HG03039 (cell line): ENCODE data around the gene TEX35.
"Not testable (repeated sequence)": the region's sequence is repeated elsewhere in the genome, so short reads cannot be mapped to it uniquely, and the experiment has no call there.

ENCODE experiments used
- ATAC-seq: cut with Tn5 transposase; IDR thresholded peaks from one replicate; pipeline ENCODE4 v1.9.1; 2021; ENCODE audit warnings: mild to moderate bottlenecking, moderate library complexity; ENCODE audit not compliant: unreplicated experiment

The TEX35 gene

DNA sequence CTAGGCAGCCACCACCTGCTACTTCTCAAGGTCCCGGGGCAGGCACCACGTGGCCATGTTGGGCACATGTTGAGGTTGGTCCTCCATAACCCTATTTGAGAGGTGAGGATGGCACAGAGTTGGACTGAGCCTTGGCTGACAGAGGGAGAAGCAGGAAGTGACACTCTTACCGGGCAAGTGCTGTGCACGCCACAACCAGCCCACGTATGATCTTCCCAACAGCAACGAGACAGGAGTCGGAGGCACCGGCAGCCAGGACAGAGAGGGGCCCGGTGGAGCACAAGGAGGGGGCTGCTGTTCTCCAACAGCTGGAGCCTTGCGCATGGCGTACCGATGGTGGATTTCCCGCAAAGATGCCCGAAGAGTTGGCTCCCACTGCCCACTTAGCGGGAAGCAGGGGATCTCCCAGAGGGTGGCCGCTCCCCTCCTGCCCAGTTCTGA lies 19.6 kb upstream of the TEX35 start:
- ATAC-seq, result no peak

DNA sequence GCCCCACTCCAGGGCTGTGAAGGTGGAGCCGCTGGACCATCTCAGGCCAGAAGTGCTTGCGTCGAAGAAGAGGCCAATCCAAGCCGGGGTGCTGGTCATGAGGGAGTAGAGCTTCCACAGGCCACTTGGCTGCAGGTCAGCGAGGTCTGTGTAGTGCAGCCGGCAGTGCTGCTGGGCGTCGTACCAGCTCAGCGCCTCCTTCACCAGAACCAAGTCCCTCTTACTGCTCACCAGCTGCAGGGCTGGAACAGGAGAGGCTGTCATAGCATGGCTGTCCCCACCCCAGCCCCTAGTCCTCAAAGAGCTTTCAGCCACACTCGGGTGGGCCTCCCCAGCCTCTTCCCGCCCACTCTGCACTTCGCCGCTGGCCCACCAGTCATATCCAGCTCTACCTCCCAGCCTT lies 18.3 kb upstream of the TEX35 start:
- no peak for ATAC-seq

DNA sequence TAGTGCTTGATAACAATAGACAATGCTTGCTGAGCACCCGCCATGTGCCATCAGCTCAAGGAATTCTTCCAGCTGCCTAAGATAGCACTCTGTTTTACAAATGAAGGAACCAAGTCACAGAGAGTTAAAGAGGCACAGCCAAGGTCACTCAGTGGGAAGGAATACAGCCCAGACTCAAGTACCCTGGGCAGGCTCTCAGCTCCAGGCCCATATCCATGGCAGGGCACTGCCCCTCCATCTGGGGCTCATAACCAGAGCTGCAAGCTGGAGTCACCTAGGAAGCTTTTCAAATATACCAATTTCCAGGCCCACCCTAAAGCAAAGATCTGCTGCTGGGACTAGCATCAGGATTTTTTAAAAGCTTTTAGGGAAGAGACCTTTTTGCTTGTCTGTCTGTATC lies 17.8 kb upstream of the TEX35 start:
- no peak for ATAC-seq

DNA sequence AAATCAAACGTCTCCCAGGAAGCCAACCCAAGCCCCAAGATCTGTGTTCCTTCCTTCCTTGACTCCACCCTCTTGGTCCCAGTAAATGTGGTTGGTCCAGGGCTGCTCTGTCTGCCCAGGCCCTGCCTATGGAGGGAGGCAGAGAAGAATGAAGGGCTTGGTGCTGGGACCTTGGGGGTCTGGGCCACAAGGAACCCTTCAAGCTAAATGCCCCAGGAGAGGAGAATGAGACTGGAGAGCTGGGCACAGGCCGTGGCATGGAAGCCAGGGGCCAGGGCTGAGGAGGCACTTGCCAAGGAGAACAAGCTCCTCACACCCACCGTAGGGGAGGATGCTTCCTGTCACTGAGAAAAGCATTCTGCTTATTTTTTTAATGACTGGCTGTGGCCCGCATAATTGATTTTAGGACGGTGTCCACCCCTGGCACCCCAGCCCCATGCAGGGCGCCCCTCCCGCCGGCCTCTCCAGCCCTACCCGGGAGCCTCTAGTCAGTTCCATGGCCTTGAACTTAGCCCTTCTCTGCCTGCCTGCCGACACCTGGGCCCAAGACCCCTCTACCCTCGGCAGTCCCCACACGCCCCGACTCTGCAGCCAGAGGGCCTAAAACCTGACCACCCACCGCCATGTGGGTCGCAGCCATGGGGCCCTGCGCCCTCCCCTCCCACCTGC lies 17.0 kb upstream of the TEX35 start:
- no peak for ATAC-seq

DNA sequence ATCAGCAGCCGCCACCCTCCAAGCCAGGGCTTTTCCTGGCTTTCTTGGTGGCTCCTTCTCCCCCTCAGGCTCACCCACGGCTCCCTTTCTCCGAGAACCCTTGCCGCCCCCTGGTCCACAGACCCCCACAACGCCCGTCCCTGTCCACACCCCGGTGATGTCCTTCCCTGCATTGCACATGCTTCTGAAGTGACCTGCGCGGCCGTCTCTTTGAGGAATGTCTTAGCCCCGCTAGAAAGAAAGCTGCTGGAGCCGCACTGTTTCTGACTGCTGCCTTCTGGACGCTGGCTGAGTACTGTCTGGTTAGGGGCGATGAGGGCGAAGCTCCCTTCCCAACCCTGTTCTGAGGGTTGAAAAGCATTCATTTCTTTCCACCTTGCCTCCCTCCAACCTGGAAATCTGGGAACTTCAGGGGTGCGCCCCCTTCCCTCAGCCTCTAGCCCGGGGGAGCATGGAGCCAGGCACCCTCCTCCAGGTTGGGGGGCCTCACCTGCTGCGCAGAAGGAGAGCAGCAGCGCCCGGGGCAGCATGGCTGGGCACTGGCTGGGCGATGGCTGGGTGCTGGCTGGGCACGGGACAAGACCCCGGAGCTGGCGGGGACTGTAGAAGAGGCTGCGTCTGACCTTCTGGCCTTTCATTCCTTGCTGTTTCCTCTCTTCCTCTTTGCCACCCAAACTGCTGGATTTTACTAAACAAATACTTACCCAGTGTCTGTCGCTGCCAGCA lies 16.3 kb upstream of the TEX35 start, which contains the start of gene CLEC20A:
Gene CLEC20A (minus strand): TSS at position 555 of the 726 bp plus-strand sequence. CDS start 25 bp downstream, at position 530.
- ATAC-seq, result no peak

DNA sequence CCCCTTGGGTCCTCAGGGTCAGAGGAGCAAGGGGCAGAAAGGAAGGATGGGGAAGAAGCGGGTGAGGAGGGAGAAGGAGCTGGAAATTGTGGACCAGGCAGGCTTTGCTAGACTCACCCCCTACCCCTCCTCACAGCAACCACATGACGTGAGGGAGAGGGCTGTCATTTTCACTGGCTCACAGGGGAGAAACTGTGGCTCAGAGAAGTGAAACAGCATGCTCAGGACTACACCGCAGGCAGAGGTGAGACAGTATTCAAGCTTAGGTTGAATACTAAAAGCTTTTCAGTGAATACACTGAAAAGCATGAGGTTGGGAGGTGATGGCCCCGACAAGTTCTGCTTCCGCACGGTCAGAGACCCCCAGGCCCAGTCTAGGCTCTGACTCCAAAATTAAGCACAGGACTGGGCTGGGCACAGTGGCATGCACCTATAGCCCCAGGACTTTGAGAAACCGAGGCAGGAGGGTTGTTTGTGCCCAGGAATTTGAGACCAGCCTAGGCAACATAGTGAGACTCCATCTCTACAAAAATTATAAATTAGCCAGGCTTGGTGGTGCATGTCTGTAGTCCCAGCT lies 14.9 kb upstream of the TEX35 start:
- no peak for ATAC-seq

DNA sequence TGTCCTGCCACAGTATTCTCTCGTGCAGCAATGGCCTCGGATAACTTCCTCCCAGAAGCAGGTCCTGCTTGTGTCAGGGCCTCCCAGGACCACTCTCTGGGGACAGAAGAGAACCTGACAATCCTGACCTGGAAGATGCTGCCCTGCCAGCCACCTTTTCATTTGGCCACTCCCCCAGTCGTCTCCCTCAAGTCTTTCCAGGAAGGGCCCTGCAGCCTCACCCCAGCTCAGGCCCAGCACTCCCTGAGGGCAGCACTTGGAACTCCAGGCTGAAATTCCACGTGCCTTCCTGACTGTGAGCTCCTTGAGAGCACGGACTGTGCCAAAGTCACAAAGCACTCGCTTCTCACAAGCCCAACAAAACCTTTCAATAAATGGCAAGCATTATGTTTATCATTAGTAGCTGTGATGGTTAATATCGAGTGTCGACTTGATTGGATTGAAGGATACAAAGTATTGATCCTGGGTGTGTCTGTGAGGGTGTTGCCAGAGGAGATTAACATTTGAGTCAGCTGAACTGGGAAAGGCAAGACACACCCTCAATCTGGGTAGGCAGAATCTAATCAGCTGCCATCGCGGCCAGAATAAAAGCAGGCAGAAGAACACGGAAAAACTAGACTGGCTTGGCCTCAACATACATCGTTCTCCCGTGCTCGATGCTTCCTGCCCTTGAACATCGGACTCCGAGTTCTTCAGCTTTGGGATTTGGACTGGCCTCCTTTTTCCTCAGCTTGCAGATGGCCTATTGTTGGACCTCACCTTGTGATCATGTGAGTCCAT lies 13.8 kb upstream of the TEX35 start:
- no peak for ATAC-seq

DNA sequence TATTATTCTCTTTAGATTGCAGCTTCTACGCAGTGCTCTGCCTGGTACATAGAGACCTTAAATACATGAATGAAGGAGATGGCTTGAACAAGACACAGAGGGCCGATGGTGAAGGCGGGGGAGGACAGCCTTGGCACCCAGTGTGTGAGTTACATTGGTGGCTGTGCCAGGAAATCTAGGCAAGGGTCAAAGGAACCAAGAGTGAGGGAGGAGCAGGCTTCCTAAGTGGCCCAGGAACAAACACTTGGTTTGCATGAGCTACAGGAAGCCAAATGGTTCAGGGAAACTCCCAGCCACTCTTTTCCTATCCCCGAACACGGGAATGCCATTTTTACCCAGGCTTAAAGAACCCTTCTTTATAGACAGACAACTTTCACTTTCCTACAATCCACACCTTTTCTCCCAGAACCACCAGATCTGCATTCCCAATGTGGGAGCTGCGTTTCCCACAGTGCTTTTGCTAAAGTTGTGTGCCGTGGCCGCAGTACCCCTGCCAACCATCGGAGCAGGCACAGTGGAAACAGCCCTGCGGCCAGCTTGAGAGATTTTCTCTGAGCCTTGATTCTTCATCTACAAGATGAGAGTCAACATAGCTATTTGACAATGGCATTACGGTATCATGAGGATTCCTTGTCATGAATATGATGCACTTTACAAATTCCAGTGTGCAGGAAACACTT lies 12.7 kb upstream of the TEX35 start:
- ATAC-seq, result no peak

DNA sequence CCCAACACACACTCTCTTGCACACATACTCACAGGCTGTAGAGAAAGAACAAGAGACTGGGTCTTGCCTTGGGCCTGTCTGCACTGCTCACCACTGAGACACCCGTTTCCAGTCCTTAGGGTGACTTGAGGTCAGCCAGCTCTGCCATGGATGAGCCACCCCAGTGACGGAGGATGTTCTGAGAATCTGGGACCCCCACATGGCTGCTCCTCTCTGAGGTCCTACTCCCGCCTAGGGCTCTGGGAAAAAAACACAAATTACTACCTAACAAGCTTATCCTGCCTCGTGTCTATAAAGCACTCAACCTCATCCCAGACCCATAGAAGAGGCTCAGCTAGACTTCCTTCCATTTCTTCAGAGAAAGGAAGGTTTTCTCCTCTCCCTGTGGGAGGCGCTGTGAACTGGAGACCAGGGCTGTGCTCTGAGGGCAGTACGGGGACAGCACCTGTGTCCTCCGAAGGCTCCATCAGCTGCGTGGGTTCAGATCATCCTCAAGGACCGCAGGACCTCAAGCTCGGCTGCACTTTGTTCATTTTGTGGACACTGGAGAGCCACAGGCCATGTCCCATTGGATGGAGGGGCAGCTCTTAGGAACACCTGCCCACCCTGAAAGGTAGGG lies 11.9 kb upstream of the TEX35 start:
- ATAC-seq, result no peak

DNA sequence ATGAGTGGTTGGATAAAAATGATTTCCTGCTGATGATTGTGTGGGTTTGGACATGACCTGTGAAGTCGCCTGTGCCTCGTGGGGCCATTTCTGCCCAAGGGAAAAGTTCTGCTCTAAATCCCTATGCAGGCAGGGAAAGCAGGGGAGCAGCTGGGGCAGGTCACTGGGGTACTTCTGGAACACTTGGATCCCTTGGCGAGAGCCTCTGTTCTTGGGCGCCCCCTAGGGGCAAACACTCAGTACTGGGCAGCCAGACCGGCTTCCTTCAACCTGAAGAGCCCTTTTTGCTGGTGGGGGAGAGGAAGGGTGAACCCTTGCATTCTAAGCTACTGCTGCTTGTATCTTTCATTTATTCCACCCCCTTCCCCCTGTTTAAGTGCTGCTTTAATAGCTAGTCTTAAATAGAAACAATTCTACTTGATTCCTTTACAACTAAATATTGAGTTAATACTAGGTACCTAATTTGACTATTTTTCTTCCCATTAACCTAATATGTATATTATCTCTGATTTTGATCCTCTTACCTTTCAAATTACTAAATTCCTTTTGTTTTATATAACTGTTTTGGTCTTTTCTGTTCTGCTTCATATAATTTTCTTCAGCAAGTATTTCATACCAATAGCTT lies 11.1 kb upstream of the TEX35 start:
- ATAC-seq, result no peak

DNA sequence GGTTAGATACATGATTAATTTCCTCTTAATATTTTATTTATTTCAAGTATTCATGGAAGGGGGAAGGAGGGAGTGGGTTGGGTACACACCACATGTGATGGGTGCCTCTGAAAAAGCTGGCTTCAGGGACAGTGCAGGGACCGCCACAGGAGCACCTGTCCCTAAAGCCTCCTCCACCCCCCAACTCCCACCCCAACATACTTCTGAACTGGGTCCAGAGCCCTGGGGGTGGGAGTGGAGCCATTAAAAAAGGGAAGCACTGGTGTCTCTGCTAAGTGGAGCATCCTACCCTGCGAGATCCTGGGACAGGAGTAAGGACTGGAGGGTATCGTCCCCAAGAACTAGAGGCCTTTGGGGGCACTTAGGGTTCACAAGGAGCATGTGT lies 10.6 kb upstream of the TEX35 start:
- ATAC-seq, result no peak

DNA sequence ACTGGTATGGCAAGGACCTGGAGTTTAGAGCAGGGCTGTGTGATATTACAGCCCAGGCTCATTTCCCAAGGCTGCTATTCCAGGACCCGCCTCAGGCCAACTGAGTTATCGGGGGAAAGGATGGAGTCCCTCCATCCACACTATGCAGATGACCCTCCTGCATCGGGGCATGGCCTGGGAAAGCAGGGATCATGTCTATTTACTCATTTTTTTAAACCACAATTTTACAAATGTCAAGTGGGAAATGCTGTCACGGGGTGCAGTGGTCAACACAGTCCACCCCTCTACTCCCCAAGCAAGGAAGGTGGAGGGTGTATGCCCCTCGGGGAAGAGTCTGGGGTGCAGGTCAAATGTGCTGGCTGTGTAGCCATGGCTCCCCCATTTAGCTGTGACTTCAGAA lies 10.1 kb upstream of the TEX35 start:
- ATAC-seq, result no peak

DNA sequence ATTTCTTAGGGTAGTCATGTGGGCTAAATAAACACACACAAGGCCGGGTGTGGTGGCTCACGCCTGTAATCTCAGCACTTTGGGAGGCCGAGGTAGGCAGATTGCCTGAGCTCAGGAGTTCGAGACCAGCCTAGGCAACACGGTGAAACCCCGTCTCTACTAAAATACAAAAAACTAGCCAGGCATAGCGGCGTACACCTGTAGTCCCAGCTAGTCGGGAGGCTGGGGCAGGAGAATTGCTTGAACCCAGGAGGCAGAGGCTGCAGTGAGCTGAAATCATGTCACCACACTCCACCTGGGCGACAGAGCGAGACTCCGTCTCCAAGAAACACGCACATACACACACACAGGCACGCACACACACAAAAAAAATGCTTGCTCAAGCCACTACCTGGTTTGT lies 9.6 kb upstream of the TEX35 start:
- ATAC-seq, result not testable (repeated sequence)

DNA sequence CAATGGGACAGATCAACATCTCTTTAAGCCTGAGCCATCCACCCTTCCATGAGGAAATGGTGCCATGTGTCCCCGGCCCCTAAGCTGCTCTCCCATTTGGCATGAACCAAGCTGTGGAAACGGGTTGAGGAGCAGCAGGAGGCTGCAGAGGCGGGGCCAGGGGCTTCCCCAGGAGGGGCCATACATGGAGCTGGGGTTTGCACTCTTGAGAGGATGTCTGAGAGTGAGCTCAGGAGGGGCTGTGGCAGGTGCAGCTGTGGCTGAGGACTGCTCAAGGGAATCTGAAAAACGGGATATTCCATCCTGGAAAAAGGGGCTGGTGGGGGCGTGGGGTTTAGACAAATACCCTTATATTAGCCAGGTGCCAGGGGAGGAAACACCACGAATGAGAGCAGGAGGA lies 9.1 kb upstream of the TEX35 start:
- ATAC-seq, result no peak

DNA sequence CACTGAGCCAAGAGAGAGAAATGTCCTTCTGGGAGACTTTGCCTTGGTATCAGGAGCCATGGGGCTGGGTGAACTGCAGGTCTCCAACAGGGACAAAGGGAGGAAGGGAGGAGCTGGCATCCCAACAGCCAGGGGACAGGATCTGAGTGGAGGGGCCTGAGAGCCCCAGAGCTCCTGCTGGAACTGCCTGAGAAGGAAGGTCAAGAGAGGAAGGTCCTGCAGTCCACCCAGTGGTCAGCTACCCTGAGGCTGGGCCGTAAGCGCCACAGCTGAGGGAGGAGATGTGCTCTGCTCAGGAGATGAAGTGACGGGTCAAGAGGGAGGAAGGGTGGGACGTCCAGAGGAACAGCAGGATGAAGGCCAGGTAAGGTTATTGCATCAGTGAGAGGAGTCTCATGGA lies 8.6 kb upstream of the TEX35 start:
- ATAC-seq, result no peak

DNA sequence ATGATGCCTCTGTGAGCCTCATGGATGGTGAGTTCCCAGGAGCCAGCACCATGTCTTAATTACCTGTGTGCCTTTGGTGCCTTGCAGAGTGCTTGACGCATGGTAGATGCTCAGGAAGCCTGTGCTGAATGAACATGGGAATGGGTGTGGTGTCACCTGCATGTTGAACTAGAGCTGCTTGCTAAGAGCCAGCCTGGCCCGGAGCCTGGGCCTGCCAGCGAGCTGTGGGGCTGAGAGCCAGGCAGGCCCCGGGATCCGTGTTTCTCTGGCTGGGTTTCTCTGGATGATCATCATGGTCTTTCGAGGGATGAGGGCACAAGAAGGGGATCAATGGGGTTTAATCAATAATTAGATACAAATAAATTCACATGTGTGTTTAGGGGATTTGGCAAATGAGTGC lies 6.7 kb upstream of the TEX35 start:
- no peak for ATAC-seq

DNA sequence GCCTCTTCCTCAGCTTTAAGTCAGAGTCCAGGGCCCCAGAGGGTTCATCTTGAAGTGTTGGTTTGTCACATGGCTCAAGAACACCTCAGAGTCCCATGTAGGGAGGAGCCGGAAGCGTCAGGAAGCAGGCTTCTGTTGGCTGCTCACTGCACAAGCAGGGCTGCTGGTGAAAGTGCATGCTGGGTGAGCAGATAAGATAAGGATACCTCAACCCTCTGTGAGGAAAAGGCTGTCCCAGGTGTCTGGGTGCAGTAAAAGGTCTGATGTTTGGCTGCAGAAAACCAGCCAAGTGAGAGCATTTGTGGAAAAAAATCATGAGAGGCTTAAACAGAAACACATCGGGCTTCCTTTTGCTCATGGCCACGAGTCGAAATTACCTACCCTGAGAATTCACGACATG lies 6.2 kb upstream of the TEX35 start:
- no peak for ATAC-seq

DNA sequence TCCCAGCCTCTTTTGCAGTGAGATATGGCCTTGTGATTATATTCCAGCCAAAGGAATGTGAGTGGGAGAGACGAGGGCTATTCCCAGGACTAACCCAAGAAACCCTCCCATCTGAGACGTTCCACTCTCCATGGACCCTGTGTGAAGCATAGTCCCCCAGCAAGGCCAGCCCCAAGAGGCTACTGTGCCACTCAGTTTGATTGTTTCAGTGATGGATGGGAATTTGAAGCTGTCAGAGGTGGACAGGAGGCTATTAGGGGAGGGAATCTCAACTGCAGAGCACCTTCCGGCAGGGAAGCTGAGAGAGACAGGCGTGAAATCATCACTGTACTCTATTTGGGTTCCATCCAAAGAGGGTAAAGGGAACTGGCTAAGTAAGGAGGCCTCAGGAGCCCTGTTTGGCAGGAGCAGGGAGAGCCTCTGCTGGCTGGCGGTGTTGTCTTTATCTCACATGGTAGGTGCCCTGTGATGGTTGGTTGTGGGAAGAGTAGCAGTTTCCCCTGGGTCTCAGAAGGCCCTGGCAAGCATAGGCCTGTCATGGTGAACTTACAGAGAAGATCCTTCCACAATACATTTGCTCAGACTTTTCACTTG lies 3.4 kb upstream of the TEX35 start:
- no peak for ATAC-seq

DNA sequence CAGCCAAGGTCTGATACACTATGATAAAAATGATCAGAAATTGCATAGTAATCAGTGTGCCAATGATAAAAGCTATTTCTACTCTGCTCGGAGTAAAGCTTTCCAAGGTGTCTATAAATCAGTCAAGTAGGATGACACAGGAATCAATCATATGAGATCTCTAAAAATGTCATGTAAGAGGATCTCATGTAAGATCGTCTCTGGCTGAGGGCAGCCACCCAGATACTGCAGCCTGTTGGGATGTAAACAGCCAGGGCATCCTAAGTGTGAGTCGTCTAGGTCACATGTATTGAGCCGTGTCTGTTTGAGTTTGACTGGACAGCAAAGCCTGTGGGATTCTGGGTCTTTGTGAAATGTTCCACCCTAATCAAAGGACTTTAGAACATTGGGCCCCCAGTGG lies 2.8 kb upstream of the TEX35 start:
- no peak for ATAC-seq
